HUES48 (cell line): ENCODE data around the gene RAB31.

Experiments
- H3K27ac ChIP-seq: one replicate; pipeline ENCODE4 v1.7.0; 2013; ENCODE audit warnings: low read depth, low read length, inconsistent platforms
- H3K27me3 ChIP-seq: 2 replicates; pipeline ENCODE4 v1.6.1; 2013; ENCODE audit warnings: mild to moderate bottlenecking, low read length; ENCODE audit not compliant: control insufficient read depth, insufficient read depth
- H3K36me3 ChIP-seq: 2 replicates; pipeline ENCODE4 v1.6.1; 2013; ENCODE audit warnings: low read length; ENCODE audit not compliant: control insufficient read depth, insufficient read depth
- H3K4me1 ChIP-seq: 2 replicates; pipeline ENCODE4 v1.6.1; 2013; ENCODE audit warnings: mild to moderate bottlenecking, low read length; ENCODE audit not compliant: control insufficient read depth, insufficient read depth
- H3K4me3 ChIP-seq: 2 replicates; pipeline ENCODE4 v1.5.1; 2013; ENCODE audit warnings: mild to moderate bottlenecking, low read depth, low read length
- H3K9ac ChIP-seq: 2 replicates; pipeline ENCODE4 v1.6.1; 2013; ENCODE audit warnings: mild to moderate bottlenecking, low read depth, low read length, moderate library complexity
- H3K9me3 ChIP-seq: 2 replicates; pipeline ENCODE4 v1.6.1; 2013; ENCODE audit warnings: low read length; ENCODE audit not compliant: control insufficient read depth, insufficient read depth

The RAB31 gene

GRCh38 chr18:9738266-9738969, 30.3 kb downstream of the RAB31 start:
- H3K27ac ChIP-seq, result no peak overlapping the region
- H3K9ac ChIP-seq, result no peak overlapping the region
- H3K9me3 ChIP-seq, result no peaks in the 10 kb centered on the region
- no peaks in the 10 kb centered on the region for H3K27me3 ChIP-seq
- H3K4me1 ChIP-seq, result peaks cover 24% of the 10 kb centered on the region
- H3K4me3 ChIP-seq, result no peak overlapping the region
- H3K36me3 ChIP-seq, result no peaks in the 10 kb centered on the region

GRCh38 chr18:9739516-9739915, 31.4 kb downstream of the RAB31 start:
- Histone ChIP-seq H3K36me3 (no peaks in the 10 kb centered on the region), H3K4me1 (peaks cover 35% of the 10 kb centered on the region), H3K27ac (no peak overlapping the region), H3K9ac (no peak overlapping the region), H3K9me3 (no peaks in the 10 kb centered on the region), H3K4me3 (no peak overlapping the region), H3K27me3 (no peaks in the 10 kb centered on the region)

GRCh38 chr18:9740071-9740470, 32.0 kb downstream of the RAB31 start:
- Histone ChIP-seq H3K4me1 (peaks cover 35% of the 10 kb centered on the region), H3K9me3 (no peaks in the 10 kb centered on the region), H3K27ac (no peak overlapping the region), H3K4me3 (no peak overlapping the region), H3K36me3 (no peaks in the 10 kb centered on the region), H3K9ac (no peak overlapping the region), H3K27me3 (no peaks in the 10 kb centered on the region)

GRCh38 chr18:9741406-9741792, 33.3 kb downstream of the RAB31 start:
- H3K4me3 ChIP-seq, result no peak overlapping the region
- no peaks in the 10 kb centered on the region for H3K9me3 ChIP-seq
- H3K4me1 ChIP-seq, result peaks cover 35% of the 10 kb centered on the region
- no peaks in the 10 kb centered on the region for H3K36me3 ChIP-seq
- no peaks in the 10 kb centered on the region for H3K27me3 ChIP-seq
- peak overlapping the region; percentile 88 for H3K27ac ChIP-seq
- H3K9ac ChIP-seq, result no peak overlapping the region

- Histone ChIP-seq H3K27me3 (no peaks in the 10 kb centered on the region), H3K36me3 (no peaks in the 10 kb centered on the region), H3K4me3 (0 out of 2 replicates have a peak overlapping the region, but pooled peaks have one; percentile 2), H3K9ac (no peak overlapping the region), H3K4me1 (peaks cover 35% of the 10 kb centered on the region), H3K27ac (peak overlapping the region; percentile 88), H3K9me3 (no peaks in the 10 kb centered on the region)
Observed at GRCh38 chr18:9741793-9742523, 33.9 kb downstream of the RAB31 start.

GRCh38 chr18:9742524-9743131, 34.5 kb downstream of the RAB31 start:
- Histone ChIP-seq H3K27ac (peak overlapping the region; percentile 88), H3K9ac (no peak overlapping the region), H3K4me3 (0 out of 2 replicates have a peak overlapping the region, but pooled peaks have one; percentile 2), H3K36me3 (no peaks in the 10 kb centered on the region), H3K27me3 (no peaks in the 10 kb centered on the region), H3K9me3 (no peaks in the 10 kb centered on the region), H3K4me1 (peaks cover 32% of the 10 kb centered on the region)

GRCh38 chr18:9743200-9744016, 35.3 kb downstream of the RAB31 start:
- Histone ChIP-seq H3K27ac (peak overlapping the region; percentile 88), H3K9ac (no peak overlapping the region), H3K4me1 (peaks cover 32% of the 10 kb centered on the region), H3K27me3 (no peaks in the 10 kb centered on the region), H3K36me3 (no peaks in the 10 kb centered on the region), H3K4me3 (no peak overlapping the region), H3K9me3 (no peaks in the 10 kb centered on the region)

- H3K9ac ChIP-seq, result no peak overlapping the region
- no peaks in the 10 kb centered on the region for H3K9me3 ChIP-seq
- no peaks in the 10 kb centered on the region for H3K36me3 ChIP-seq
- peaks cover 26% of the 10 kb centered on the region for H3K4me1 ChIP-seq
- no peaks in the 10 kb centered on the region for H3K27me3 ChIP-seq
- no peak overlapping the region for H3K4me3 ChIP-seq
- H3K27ac ChIP-seq, result no peak overlapping the region
Observed at GRCh38 chr18:9746958-9747357, 38.9 kb downstream of the RAB31 start.

- Histone ChIP-seq H3K4me3 (no peak overlapping the region), H3K4me1 (no peaks in the 10 kb centered on the region; the same call in 1 of the 2 replicates), H3K27ac (no peak overlapping the region), H3K9ac (no peak overlapping the region), H3K36me3 (no peaks in the 10 kb centered on the region), H3K27me3 (no peaks in the 10 kb centered on the region), H3K9me3 (no peaks in the 10 kb centered on the region)
Observed at GRCh38 chr18:9749611-9750010, 41.5 kb downstream of the RAB31 start.

- Histone ChIP-seq H3K9ac (no peak overlapping the region), H3K4me3 (no peak overlapping the region), H3K27ac (no peak overlapping the region), H3K9me3 (no peaks in the 10 kb centered on the region), H3K4me1 (no peaks in the 10 kb centered on the region), H3K36me3 (no peaks in the 10 kb centered on the region), H3K27me3 (no peaks in the 10 kb centered on the region)
Observed at GRCh38 chr18:9750112-9750511, 42.0 kb downstream of the RAB31 start.
